COR-L47 (cell line): ENCODE measurements around the gene STX11.

ENCODE experiments used
- DNase-seq: peaks from one replicate; lab custom pipeline; 2025; lab: John Stamatoyannopoulos, UW

Gene STX11

GRCh38 chr6:144143106-144143505 is 7.2 kb upstream of the STX11 start:
- no peak for DNase-seq

- DNase-seq: no peak
These were observed 6.4 kb upstream of the STX11 start for GRCh38 chr6:144143878-144144277.

- no peak for DNase-seq
These were observed 5.3 kb upstream of the STX11 start for GRCh38 chr6:144144996-144145395.

GRCh38 chr6:144145541-144145940 is 4.8 kb upstream of the STX11 start:
- no peak for DNase-seq

GRCh38 chr6:144148886-144149285 is 1.4 kb upstream of the STX11 start:
- no peak for DNase-seq

GRCh38 chr6:144149558-144149893 is 791 bp upstream of the STX11 start:
- no peak for DNase-seq

- no peak for DNase-seq
These were observed 667 bp downstream of the STX11 start for GRCh38 chr6:144150710-144151657.

GRCh38 chr6:144152334-144152900 is 2.1 kb downstream of the STX11 start:
- DNase-seq: no peak

- DNase-seq: no peak
These were observed 2.9 kb downstream of the STX11 start for GRCh38 chr6:144153260-144153659.

GRCh38 chr6:144153971-144154370 is 3.7 kb downstream of the STX11 start:
- no peak for DNase-seq

- DNase-seq: no peak
These were observed 5.2 kb downstream of the STX11 start for GRCh38 chr6:144155529-144155928.

- DNase-seq: no peak
These were observed 6.0 kb downstream of the STX11 start for GRCh38 chr6:144156338-144156737.

- DNase-seq: no peak
These were observed 6.7 kb downstream of the STX11 start for GRCh38 chr6:144156991-144157390.

GRCh38 chr6:144158133-144158532 is 7.8 kb downstream of the STX11 start:
- DNase-seq: no peak

GRCh38 chr6:144159223-144159622 is 8.9 kb downstream of the STX11 start:
- no peak for DNase-seq

GRCh38 chr6:144159742-144160141 is 9.4 kb downstream of the STX11 start:
- DNase-seq: no peak

- no peak for DNase-seq
These were observed 10.2 kb downstream of the STX11 start for GRCh38 chr6:144160431-144161005.

- DNase-seq: no peak
These were observed 11.7 kb downstream of the STX11 start for GRCh38 chr6:144161975-144162374.

GRCh38 chr6:144162977-144163376 is 12.7 kb downstream of the STX11 start:
- no peak for DNase-seq

GRCh38 chr6:144165784-144166183 is 15.5 kb downstream of the STX11 start:
- DNase-seq: no peak

- no peak for DNase-seq
These were observed 19.7 kb downstream of the STX11 start for GRCh38 chr6:144170044-144170443.

GRCh38 chr6:144171406-144171805 is 21.1 kb downstream of the STX11 start:
- DNase-seq: no peak

- no peak for DNase-seq
These were observed 23.7 kb downstream of the STX11 start for GRCh38 chr6:144174006-144174405.
